GM21526 (cell line): ENCODE measurements around the gene SERPINB10.
"Not testable (repeated sequence)": the region's sequence is repeated elsewhere in the genome, so short reads cannot be mapped to it uniquely, and the experiment has no call there.

Experiments used
- ATAC-seq: cut with Tn5 transposase; IDR thresholded peaks from one replicate; pipeline ENCODE4 v1.9.1; 2021; ENCODE audit warnings: moderate library complexity; ENCODE audit not compliant: unreplicated experiment, low FRiP score

SERPINB10 gene

GRCh38 chr18:63940543-63941050, 32.8 kb downstream of the SERPINB10 start:
- ATAC-seq: not testable (repeated sequence)

- no peak for ATAC-seq
Measured at GRCh38 chr18:63947051-63947790, 39.5 kb downstream of the SERPINB10 start.

- ATAC-seq: peak; percentile 94
Measured at GRCh38 chr18:63949068-63949737, 41.4 kb downstream of the SERPINB10 start, which contains the start of gene HMSD. HMSD (plus strand) TSS chr18:63949301; CDS start chr18:63953456, 4,155 bp downstream.

GRCh38 chr18:63951302-63951705, 43.5 kb downstream of the SERPINB10 start:
- ATAC-seq: peak; percentile 49

- no peak for ATAC-seq
Measured at GRCh38 chr18:63953811-63954210, 46.1 kb downstream of the SERPINB10 start.

- ATAC-seq: no peak
Measured at GRCh38 chr18:63956755-63957154, 49.0 kb downstream of the SERPINB10 start.

GRCh38 chr18:63960891-63961290, 53.1 kb downstream of the SERPINB10 start:
- no peak for ATAC-seq

GRCh38 chr18:63961435-63961980, 53.8 kb downstream of the SERPINB10 start:
- no peak for ATAC-seq

- no peak for ATAC-seq
Measured at GRCh38 chr18:63962137-63962536, 54.4 kb downstream of the SERPINB10 start.

- peak; percentile 78 for ATAC-seq
Measured at GRCh38 chr18:63963615-63964256, 56.0 kb downstream of the SERPINB10 start.

- ATAC-seq: no peak
Measured at GRCh38 chr18:63964908-63965307, 57.1 kb downstream of the SERPINB10 start.

- no peak for ATAC-seq
Measured at GRCh38 chr18:63965716-63966330, 58.1 kb downstream of the SERPINB10 start.

GRCh38 chr18:63969942-63970808, 62.4 kb downstream of the SERPINB10 start, which contains the start of gene SERPINB8:
SERPINB8 (plus strand) TSS chr18:63970081; CDS start chr18:63978309, 8,228 bp downstream.
- ATAC-seq: peak; percentile 94

- ATAC-seq: peak; percentile 1
Measured at GRCh38 chr18:63970809-63971205, 63.0 kb downstream of the SERPINB10 start.

GRCh38 chr18:63971320-63972001, 63.7 kb downstream of the SERPINB10 start:
- ATAC-seq: no peak

GRCh38 chr18:63972002-63972376, 64.2 kb downstream of the SERPINB10 start:
- ATAC-seq: no peak

GRCh38 chr18:63974991-63975390, 67.2 kb downstream of the SERPINB10 start:
- no peak for ATAC-seq

GRCh38 chr18:63975628-63976027, 67.9 kb downstream of the SERPINB10 start:
- ATAC-seq: peak; percentile 40

- ATAC-seq: no peak
Measured at GRCh38 chr18:63977040-63977439, 69.3 kb downstream of the SERPINB10 start.
